IPS DF 6.9 (cell line): ENCODE data around the gene MAP4.
"Not testable (repeated sequence)": the region's sequence is repeated elsewhere in the genome, so short reads cannot be mapped to it uniquely, and the experiment has no call there.

Experiments
- DNase-seq: peaks from one replicate; pipeline ENCODE4 v3.0.0-alpha.2; 2013; ENCODE audit warnings: low read depth, low spot score
- H3K27ac ChIP-seq: one replicate; pipeline ENCODE4 v1.5.1; 2013; ENCODE audit warnings: low read length, control low read depth
- H3K27me3 ChIP-seq: 2 replicates; pipeline ENCODE4 v1.6.1; 2013; ENCODE audit warnings: mild to moderate bottlenecking, low read length; ENCODE audit not compliant: control insufficient read depth, insufficient read depth
- H3K36me3 ChIP-seq: 2 replicates; pipeline ENCODE4 v1.6.1; 2013; ENCODE audit warnings: low read length; ENCODE audit not compliant: control insufficient read depth, insufficient read depth
- H3K4me1 ChIP-seq: 2 replicates; pipeline ENCODE4 v1.6.1; 2013; ENCODE audit warnings: low read length; ENCODE audit not compliant: control insufficient read depth, insufficient read depth
- H3K4me3 ChIP-seq: 2 replicates; pipeline ENCODE4 v1.5.1; 2013; ENCODE audit warnings: mild to moderate bottlenecking, low read length
- H3K9me3 ChIP-seq: 2 replicates; pipeline ENCODE4 v1.6.1; 2013; ENCODE audit warnings: low read length, inconsistent platforms; ENCODE audit not compliant: control insufficient read depth, insufficient read depth
- WGBS: extraction: QIAGEN DNeasy Blood & Tissue Kit; methylation state at CpG from one replicate; pipeline ENCODE4 v1.1.7; 2013; ENCODE audit warnings: mixed read lengths, missing lambda C conversion rate; ENCODE audit not compliant: insufficient read length, insufficient coverage; 5-methylcytosine and 5-hydroxymethylcytosine counted together

MAP4 gene

GRCh38 chr3:48016301-48016973 is at the start of gene MAP4:
TSS of gene MAP4 (minus strand) at chr3:48016416. CDS start at chr3:47998860, 17,556 bp downstream.
- no peak within 1 kb of the TSS for H3K27ac ChIP-seq

GRCh38 chr3:48065035-48065434 is 48.8 kb upstream of the MAP4 start:
- no CpG with 5 or more reads among the region's 1 CpG for WGBS
- Histone ChIP-seq H3K27me3 (no peaks in the 10 kb centered on the region), H3K36me3 (no peaks in the 10 kb centered on the region), H3K4me3 (no peak overlapping the region), H3K4me1 (no peaks in the 10 kb centered on the region), H3K9me3 (no peaks in the 10 kb centered on the region), H3K27ac (no peak overlapping the region)
- DNase-seq, result no peak

More at GRCh38 chr3:48016301-48016973, at the start of gene MAP4:
- H3K4me1 ChIP-seq, result 0 out of 2 replicates have a peak, but pooled peaks cover 2% of the 10 kb centered on the region
- H3K36me3 ChIP-seq, result no peaks in the 10 kb centered on the region
- no peaks in the 10 kb centered on the region for H3K9me3 ChIP-seq
- DNase-seq, result no peak
- no peak within 1 kb of the TSS for H3K4me3 ChIP-seq
- H3K27me3 ChIP-seq, result no peaks in the 10 kb centered on the region
- no CpG with 5 or more reads among the region's 4 CpGs for WGBS

DNA sequence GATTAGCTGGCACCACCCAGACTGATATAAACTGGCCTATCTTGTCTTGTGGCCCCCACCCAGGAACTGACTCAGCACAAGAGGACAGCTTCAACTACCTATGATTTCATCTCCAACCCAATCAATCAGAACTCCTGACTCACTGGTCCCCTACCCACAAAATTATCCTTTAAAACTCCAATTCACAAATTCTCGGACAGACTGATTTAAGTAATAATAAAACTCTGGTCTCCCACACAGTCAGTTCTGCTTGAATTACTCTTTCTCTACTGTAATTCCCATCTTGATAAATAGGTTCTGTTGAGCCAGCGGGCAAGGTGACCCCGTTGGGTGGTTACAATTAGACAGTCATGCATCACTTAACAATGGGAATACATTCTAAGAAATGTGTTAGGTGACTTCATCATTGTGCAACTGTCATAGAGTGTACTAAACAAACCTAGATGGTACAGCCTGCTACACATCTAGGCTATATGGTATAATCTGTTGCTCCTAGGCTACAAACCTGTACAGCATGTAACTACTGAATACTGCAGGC is 48.1 kb upstream of the MAP4 start:
- no peak overlapping the region for H3K4me3 ChIP-seq
- H3K27ac ChIP-seq, result no peak overlapping the region
- DNase-seq, result no peak
- no peaks in the 10 kb centered on the region for H3K36me3 ChIP-seq
- no peaks in the 10 kb centered on the region for H3K9me3 ChIP-seq
- WGBS, result 100% methylated on average over 1 of the region's 3 CpGs
- no peaks in the 10 kb centered on the region for H3K4me1 ChIP-seq
- no peaks in the 10 kb centered on the region for H3K27me3 ChIP-seq

DNA sequence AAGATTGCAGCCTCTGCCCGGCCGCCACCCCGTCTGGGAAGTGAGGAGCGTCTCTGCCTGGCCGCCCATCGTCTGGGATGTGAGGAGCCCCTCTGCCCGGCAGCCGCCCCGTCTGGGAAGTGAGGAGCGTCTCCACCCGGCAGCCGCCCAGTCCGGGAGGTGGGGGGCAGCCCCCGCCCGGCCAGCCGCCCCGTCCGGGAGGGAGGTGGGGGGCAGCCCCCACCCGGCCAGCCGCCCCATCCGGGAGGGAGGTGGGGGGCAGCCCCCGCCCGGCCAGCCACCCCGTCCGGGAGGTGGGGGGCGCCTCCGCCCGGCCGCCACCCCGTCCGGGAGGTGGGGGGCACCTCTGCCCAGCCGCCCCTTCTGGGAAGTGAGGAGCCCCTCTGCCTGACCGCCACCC is 45.4 kb upstream of the MAP4 start:
- not testable (repeated sequence) for H3K4me1 ChIP-seq, H3K4me3 ChIP-seq, H3K36me3 ChIP-seq, H3K27ac ChIP-seq, H3K9me3 ChIP-seq, H3K27me3 ChIP-seq, DNase-seq
- no CpG with 5 or more reads among the region's 33 CpGs for WGBS

- DNase-seq, result no peak
- no peaks in the 10 kb centered on the region for H3K27me3 ChIP-seq
- no peaks in the 10 kb centered on the region for H3K9me3 ChIP-seq
- no CpG with 5 or more reads among the region's 6 CpGs for WGBS
- H3K4me3 ChIP-seq, result no peak overlapping the region
- no peaks in the 10 kb centered on the region for H3K4me1 ChIP-seq
- no peak overlapping the region for H3K27ac ChIP-seq
- no peaks in the 10 kb centered on the region for H3K36me3 ChIP-seq
Observed at GRCh38 chr3:48058091-48058490, 41.9 kb upstream of the MAP4 start.

DNA sequence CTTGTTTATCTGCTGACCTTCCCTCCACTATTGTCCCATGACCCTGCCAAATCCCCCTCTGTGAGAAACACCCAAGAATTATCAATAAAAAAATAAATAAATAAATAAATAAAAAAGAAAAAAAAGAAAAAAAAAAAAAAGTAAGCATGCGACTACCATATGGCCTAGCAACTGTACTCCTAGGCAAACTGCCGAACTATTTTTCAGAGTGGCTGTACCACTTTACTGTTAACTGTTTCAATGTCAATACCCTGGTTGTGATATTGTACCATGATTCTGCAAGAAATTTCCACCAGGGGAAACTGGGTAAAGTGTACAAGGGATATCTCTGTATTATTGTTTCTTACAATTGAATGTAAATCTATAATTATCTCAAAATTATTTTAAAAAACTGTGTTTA is 41.3 kb upstream of the MAP4 start:
- Histone ChIP-seq H3K9me3 (no peaks in the 10 kb centered on the region), H3K27ac (no peak overlapping the region), H3K4me3 (no peak overlapping the region), H3K4me1 (no peaks in the 10 kb centered on the region), H3K27me3 (no peaks in the 10 kb centered on the region), H3K36me3 (no peaks in the 10 kb centered on the region)
- no peak for DNase-seq
- no CpG with 5 or more reads among the region's 2 CpGs for WGBS

DNA sequence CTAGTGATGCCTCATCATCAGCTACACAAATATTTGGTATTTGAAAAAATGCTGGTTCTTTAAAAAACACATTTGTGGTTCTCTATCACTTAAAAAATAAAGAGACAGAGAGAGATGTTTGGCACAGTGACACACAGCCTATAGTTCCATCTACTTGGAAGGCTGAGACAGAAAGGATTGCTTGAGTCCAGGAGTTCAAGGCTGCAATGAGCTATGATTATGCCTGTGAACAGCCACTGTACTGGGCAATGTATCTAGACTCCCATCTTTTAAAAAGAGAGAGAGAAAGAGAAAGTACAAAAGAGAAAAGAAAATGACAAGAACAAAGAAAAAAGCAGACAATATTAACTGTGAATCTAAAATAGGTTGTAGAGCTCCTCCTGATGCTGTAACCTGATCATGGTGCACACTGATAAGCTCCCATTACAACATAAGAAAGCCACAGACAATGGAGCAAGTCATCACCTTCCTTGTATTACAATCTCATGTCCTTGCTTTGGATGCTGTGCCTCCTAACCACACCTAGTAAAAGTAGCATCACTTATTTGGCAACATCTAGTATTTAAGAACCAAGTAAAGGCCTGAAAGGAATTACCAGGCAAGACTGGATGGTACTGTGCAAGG is 31.7 kb upstream of the MAP4 start:
- no peak overlapping the region for H3K27ac ChIP-seq
- H3K9me3 ChIP-seq, result no peaks in the 10 kb centered on the region
- H3K27me3 ChIP-seq, result no peaks in the 10 kb centered on the region
- H3K36me3 ChIP-seq, result no peaks in the 10 kb centered on the region
- no peak for DNase-seq
- H3K4me3 ChIP-seq, result no peak overlapping the region
- H3K4me1 ChIP-seq, result no peaks in the 10 kb centered on the region

DNA sequence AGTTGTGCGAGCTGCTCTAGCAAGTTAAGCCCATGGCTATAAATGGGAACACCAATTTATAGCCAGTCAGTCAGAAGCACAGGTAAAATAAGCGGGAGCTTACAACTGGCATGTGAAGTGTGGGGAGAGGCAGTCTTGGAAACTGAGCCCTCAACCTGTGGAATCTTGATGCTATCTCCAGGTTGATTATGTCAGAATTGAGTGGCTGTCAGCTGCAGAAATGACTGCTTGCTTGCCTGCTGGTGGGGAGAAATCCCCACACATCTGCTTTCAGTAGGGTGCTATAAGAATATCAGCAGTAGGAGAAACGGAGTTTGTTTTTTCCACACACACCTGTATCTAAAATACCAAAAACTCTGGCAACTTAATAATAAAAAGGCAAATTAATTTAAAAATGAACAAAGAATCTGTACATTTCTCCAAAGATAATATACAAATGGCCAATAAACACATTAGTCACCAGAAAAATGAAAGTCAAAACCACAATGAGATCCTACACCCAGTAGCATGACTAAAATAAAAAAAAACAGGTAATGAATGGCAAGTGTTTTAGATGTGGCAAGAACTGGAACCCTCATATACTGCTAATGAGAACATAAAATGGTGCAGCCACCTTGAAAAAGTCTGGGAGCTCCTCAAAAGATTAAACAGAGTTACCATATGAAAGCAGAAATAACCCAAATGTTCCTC is 26.0 kb upstream of the MAP4 start:
- Histone ChIP-seq H3K27me3 (no peaks in the 10 kb centered on the region), H3K4me3 (no peak overlapping the region), H3K4me1 (peaks cover 3% of the 10 kb centered on the region; the same call in 1 of the 2 replicates), H3K27ac (no peak overlapping the region), H3K36me3 (no peaks in the 10 kb centered on the region), H3K9me3 (no peaks in the 10 kb centered on the region)
- no CpG with 5 or more reads among the region's 3 CpGs for WGBS
- DNase-seq, result no peak

DNA sequence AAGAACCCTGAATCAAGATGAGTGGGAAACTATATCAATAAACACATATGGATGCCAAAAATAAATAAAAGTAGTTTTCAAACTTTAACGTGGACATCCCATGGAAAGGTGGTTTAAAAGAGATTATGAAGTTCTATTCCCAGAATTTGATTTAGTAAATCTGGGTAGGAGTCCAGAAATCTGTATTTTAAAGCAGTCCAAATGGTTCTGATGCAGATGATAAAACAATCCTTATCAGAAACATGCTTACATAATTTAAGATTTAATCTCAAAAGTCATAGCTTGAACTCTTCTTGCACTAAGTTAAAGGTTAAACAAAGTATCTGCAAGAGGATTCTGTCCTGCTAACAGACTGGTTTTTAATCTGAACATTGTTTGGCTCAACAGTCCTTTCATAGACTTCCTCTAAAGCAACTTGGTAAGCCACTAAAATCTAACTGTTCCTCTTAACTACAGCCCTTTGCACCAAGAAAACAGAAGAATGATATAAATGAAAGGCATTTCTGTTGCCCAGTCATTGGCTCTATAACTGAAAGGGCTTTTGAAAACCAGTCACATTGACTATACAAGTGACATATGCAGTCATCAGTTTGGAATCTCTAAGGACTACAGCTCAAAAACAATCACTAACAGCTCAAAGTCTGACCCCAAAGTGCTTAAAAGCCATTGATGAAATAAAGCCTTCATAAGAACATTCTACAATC is 23.4 kb upstream of the MAP4 start:
- no peaks in the 10 kb centered on the region for H3K27me3 ChIP-seq
- H3K27ac ChIP-seq, result no peak overlapping the region
- H3K4me1 ChIP-seq, result peaks cover 3% of the 10 kb centered on the region; the same call in 1 of the 2 replicates
- H3K36me3 ChIP-seq, result no peaks in the 10 kb centered on the region
- no CpG with 5 or more reads among the region's 1 CpG for WGBS
- no peak for DNase-seq
- no peaks in the 10 kb centered on the region for H3K9me3 ChIP-seq
- H3K4me3 ChIP-seq, result no peak overlapping the region

DNA sequence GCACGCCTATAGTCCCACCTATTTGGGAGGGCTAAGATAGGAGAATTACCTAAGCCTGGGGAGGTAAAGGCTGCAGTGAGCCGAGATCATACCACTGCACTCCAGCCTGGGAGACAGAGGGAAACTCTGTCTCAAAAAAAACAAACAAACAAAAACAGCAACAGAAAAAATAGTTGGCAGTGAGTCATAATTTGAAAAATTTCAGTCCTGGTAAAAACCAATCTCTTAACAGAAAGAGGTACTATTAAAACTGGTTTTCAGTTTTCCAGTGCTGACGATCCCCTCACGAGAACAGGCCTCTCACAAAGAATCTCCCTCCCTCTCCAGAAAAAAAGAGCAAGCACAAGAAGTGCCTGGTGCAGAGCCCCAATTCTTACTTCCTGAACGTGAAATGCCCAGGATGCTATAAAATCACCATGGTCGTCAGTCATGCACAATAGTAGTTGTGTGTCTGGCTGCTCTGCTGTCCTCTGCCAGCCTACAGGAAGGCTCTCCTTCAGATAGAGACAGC is 22.8 kb upstream of the MAP4 start:
- Histone ChIP-seq H3K27ac (no peak overlapping the region), H3K4me3 (no peak overlapping the region), H3K9me3 (no peaks in the 10 kb centered on the region), H3K4me1 (peaks cover 3% of the 10 kb centered on the region; the same call in 1 of the 2 replicates), H3K27me3 (no peaks in the 10 kb centered on the region), H3K36me3 (no peaks in the 10 kb centered on the region)
- no CpG with 5 or more reads among the region's 6 CpGs for WGBS
- no peak for DNase-seq
